GM10847 (cell line): Measurements from ENCODE around the gene URI1.

Experiments used
- POLR2A ChIP-seq: IDR thresholded peaks from 2 replicates; pipeline ENCODE4 v1.6.1; 2011; ENCODE audit not compliant: insufficient read length; ENCODE audit errors: extremely low read depth

URI1 gene

DNA sequence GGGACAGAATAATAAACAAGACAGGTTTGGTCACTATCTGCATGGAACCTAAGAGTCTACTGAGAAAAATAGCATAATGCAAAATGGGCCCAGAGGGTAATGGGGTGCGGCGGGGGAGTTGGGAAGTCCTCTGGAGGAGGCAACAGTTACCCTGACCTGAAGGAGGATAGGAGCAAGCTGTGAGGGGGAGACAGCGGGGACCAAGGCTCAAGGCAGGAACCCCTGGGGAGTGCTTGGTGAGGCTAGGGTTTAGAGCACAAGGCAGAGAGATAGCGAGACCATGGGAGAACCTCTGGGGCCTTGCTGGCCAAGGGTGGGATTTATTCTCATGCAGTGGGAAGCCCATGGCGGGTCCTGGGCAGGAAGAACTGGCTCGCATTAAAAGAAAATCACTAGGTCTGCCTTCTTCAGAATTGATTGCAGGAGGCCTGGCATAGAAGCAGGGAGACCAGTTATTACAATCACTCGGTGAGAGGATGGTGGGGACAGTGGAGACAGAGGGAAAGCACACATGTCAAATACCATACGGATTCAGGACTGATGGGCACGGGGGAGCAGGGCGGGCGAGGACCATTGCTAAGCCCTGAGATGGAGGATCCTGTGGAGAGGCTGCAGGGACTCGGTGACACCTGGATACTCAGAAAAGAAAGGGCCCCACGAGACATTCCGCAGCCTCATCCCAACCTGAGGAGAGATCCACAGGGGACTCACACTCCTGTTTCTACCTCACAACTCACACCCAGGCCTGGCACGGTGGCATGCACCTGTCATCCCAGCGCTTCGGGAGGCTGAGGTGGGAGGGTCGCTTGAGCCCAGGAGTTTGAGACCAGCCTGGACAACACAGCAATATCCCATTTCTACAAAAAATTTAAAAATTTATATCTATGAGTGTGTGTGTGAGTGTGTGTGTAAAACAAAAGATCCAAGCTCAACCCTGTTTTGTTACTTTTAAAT, 110.4 kb downstream of the URI1 start:
- TF ChIP-seq POLR2A, result no peak

DNA sequence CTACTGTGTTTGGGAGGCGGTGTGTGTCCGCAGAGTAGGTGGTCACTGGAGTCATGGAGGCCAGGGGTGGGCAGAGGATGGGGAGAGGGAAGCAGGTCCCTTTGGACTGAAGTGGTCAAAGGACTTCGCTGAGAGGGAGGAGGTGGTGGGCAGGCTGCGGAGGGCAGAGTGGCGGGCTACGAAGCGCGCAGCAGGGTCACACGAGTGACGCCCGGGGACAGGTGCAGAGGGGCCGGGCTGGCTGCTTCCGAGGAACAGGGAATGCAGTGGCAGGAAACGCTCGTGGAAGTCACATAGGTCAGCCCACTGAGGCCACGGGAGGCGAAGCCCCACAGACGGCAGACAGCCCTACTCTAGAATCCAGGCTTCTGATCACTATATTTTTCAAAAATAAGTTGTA, 111.5 kb downstream of the URI1 start:
- TF ChIP-seq POLR2A, result no peak

DNA sequence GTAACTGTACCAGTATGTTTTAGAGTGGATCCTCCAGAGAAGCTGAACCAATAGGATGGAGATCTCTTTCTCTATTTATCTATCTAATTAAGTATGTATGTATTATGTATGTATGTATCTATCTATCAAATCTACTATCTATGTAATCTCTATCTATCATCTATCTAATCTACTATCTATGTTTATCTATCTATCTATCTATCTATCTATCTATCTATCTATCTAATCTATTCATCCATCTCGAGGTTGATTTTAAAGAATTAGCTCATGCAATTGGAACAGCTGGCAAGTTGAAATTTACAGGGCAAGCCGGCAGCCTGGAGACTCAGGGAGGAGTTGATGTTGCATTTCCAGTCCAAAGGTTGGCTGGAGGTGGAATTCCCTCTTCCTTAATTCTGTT, 112.2 kb downstream of the URI1 start:
- no peak for TF ChIP-seq POLR2A

DNA sequence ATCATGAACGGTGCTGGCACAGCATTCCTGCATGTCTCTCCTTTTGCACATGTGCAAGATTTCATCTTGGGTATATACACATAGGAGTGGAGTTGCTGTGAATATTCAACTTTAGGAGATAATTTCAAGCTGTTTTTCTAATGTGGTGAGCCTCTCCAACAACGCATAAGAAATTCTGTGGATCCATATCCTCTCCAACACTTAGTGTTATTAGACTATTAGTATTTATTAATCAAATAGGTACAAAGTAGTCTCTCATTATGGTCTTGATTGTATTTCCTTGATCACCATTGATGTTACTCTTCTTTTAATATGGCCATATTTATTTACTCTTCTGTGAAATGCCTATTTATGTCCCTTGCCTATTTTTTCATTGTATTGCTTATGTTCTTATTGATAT, 114.5 kb downstream of the URI1 start:
- no peak for TF ChIP-seq POLR2A

DNA sequence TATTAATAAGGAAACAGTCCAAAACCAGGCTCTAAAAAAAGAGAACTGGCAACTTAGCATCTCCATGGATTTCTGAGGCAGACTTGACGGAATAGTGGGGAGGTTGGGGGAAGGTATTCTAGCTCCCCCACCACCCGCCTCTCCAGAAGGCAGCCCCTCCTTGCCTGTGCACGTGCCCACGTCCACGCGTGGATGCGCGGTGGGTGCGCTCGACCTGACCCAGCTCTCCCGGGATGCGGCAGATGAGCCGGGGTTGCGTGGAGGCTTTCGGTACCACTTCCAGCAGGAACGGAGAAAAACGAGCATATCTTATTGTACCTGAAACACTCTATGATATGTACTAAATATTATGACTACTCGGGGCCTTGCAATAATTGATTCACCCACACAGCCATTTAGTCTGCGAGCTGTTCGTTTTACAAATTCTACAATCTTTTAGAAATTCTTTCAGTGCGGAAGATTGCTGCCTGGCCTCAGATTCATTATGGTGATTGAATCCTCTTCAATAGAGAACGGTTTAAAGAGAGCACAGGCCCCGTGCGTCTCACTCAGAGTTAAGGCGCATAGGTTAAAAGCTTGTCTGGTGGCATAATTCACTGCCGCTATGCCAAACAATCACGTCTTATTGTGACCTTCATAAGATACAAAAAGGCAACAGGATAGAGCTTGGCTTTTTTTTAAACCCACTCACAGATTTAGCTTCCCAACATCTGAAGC, 117.9 kb downstream of the URI1 start:
- TF ChIP-seq POLR2A, result no peak

DNA sequence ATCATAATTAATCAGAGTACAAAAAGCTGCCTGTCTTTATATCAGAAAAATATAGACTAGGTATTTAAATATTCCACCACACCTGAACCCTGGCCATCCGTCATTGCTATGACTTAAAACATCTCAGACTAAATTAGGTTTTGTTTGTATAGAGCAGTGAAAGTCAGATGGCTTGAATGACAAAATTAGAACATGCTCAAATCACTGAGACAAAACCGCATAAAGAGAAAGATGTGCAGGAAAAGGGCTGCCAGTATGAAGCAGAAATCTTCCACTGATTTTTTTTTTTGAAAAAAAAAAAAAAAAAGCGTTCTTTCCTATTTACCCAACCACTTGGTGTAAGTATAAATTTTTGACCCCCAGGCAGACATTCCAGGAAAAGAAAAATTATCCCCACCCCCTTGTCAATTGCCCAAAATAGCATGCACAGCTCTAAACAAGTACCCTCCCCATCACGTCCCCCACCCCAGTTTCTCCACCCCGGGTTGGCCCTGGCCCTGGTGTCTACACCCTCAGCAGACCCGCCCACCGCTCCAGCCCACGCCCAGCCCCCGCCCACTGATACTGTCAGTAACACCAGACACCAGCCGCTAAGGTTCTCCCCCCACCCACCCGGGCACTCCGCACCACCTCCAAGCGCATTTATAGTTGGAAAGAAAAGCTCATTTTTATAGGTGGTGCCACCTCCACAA, 118.6 kb downstream of the URI1 start:
- no peak for TF ChIP-seq POLR2A

DNA sequence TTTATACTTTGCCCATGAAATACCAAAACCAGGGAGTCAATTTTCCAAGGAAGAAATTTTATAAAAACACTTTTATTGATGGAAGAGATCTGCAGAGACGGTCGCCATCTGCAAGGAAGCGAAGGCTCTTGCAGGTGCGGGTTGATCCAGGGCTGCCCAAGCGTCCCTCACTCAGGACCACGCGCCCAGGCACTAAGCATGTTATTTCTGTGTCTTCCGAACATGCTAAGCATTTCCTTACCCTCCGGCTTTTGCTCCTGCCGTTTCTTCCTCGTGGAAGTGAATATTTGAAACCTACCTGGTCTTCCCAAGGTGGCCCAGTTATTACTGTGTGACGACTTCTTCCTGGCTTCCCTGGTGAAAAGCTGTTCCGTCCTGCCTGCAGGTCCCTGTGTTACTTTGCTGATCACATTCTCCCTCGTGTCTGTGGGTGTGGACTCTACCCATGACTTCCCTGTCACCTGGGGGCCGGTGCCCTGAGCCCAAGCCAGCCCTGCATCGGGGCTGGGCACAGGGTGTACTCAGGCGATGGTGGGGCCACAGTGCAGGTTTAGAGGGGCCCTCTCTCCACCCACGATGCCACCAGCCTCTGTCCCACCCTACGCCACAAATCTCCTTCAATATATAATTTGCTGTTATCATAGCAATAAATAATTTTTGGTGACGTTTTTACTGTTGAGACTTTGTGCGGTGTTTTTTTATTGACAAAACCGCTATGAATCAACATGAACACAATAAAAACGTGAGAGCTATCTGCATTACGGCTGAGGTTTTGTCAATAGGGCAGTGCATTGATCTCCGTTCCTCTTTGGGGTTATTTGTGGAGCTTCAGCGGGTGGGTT, 119.4 kb downstream of the URI1 start:
- no peak for TF ChIP-seq POLR2A

DNA sequence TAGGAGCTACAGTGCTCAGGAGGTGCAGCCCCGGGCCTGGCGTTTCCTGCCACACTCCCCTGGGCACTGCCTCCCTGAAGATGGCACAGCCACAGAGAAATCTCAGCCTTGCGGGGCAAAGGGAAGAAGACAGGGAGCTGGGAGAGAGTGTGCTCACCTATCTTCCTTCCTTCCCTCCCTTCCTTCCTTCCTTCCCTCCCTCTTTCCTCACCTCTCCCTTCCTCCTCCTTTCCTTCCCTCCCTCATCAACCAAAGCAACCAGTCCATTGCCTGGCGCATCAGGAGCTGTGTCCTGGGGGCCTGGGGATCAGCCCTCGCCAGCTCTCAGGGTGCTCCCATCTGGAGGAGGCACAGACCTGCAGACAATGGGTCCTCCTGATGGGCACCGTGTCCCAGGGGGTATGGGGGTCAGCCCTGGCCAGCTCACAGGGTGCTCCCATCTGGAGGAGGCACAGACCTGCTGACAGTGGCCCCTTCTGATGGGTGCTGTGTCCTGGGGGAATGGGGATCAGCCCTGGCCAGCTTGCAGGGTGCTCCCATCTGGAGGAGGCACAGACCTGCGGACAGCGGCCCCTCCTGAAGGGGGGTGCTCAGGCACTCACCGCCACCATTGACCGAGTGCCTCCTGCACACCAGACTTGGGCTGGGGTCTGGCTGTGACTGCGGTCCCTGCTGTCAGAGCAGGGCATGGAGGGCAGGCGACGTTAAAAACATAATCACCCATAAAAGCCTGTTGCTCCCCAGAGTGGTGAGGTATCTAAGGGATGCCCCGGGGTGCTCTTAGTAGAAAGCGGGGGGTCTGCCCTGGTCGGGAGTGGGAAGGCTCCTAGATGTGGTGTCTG, 120.2 kb downstream of the URI1 start:
- no peak for TF ChIP-seq POLR2A

DNA sequence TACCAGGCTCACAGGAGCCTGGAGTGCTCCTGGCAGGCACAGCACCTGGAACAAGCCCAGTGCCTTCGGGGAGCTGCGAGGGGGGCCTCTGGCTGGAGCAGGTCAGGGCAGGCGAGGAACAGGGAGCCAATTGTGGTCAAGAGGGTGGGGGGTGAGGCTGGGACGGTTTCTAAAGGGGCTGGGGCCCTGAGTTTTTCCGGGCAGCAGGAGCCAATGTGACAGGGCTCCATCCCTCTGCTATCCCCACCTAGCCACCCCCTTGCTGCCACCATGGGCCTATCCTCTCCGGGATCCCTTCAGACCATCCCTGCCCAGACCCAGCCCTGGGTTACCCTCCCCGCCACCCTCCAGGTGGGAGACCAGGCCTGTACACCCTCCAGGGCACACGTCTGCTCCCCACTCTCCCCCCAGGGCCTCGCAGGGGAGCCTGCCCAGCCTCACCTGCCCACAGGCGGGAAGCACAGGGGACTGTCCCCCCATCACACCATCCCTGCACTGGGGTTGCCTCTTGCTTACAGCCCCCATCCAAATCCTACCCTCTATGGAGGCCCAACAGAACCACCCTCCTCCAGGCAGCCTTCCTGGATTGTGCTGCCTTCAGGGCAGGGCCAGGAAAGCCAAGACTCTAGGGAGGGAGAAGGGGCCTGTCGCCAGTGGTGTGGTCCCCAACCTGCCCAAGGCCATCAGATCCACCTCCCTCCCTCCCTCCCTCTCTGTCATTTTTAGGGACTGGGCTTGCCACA, 121.0 kb downstream of the URI1 start:
- no peak for TF ChIP-seq POLR2A

DNA sequence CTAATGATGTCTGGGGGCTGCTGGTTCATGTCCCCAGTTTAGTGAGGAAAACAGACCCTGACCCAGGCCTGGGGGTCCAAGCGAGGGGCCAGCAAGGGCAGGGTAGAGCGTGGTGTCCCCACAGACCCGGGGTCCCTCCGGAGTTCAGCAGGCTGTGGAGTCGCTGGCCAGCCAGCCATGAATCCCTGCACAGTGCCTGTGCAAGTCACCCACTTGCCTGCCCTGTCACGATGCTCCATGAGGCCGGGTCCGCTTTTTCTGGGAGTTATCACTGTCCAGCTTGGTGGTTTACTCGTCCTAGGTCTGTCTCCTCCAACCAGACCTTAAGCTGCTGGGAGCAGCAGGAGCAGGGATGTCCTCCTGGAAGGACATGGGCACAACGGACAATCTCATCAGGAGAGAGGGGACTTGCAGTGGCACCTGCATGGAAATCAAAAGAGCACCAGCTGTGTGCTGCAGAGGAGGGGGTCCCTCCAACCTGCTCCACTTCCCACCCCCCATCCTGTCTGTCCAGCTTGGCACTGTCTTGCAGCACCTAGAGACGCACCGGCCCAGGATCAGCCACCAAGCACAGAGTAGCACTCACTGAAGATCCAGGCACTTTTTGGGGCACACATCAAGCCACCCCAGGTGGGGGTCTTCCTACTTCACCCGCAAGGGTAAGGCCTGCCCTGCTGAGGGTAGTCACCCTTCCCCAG, 121.8 kb downstream of the URI1 start:
- no peak for TF ChIP-seq POLR2A

DNA sequence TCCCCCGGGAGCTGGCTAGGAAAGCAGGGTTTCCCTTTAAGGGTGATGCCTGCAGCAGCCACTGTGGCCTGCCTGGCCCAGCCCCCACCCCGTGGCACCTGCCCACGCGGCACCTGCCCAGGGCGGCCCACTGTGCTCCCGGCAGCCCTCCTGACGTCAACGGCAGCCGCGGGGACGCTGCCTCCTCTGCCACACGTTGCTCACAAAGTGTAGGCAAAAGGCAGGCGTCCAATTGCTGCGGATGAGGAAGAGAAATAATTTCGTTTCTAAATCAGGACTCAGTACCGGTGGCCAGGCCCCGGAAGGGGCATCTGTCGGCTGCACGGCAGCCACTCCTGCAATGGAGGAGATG, 122.3 kb downstream of the URI1 start:
- no peak for TF ChIP-seq POLR2A

DNA sequence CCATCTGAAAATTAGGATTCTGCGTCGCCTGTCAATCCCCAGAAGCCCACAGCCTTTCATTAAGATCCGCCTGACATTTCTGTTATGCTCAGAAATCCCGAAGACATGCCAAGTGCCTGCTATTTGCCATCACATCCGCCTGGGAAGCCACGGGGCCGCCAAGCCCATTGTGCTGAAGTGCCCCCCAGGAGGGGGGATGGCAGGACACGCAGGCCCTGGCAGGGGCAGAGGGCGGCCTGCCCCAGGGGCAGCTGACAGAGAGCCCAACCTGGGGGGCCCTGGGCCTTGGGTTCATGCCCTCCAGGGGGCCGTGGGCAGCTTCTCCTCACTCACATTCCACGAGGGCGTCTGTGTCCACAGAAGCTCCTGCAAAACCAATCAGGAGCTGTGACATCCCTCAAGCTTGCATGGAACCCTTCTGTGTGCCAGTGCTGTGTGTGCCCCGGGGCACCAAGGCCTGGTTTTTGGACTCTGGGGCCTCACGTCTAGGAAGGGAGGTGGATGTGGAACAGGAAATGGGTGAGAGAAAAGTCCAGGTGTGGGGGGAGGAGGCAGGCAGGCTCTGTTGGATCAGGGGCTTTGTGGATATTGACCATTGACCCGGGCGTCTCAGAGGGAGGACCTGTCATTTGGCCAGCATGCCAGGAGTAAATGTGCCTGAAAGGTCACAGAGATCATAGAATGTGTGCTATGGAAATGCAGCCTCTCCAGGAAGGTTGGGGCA, 122.9 kb downstream of the URI1 start:
- no peak for TF ChIP-seq POLR2A
